Osteoblast (primary cell): ENCODE data around the gene HCFC2. TPM values are rescaled to one million over a fixed set of nuclear protein-coding genes. Genes with fewer than 3 reads are reported as not detected.

Experiments
- DNase-seq: peaks from one replicate; pipeline ENCODE4 v3.0.0; 2011; ENCODE audit warnings: low spot score, mixed read lengths; ENCODE audit not compliant: insufficient read length; ENCODE audit errors: missing footprints
- H2AFZ ChIP-seq: 2 replicates; pipeline ENCODE4 v1.6.0; 2011; ENCODE audit warnings: mild to moderate bottlenecking, low read length
- H3K27ac ChIP-seq: 2 replicates; pipeline ENCODE4 v1.5.1; 2011; ENCODE audit warnings: mild to moderate bottlenecking, low read depth, low read length, moderate library complexity
- H3K27me3 ChIP-seq: 2 replicates; pipeline ENCODE4 v1.6.0; 2012; ENCODE audit warnings: mild to moderate bottlenecking, control low read depth, inconsistent platforms, low read length, moderate library complexity; ENCODE audit not compliant: insufficient read depth
- H3K36me3 ChIP-seq: 2 replicates; pipeline ENCODE4 v1.5.1; 2011; ENCODE audit warnings: mild to moderate bottlenecking, low read length, control low read depth, moderate library complexity; ENCODE audit not compliant: insufficient read depth
- H3K4me1 ChIP-seq: 2 replicates; pipeline ENCODE4 v1.5.1; 2011; ENCODE audit warnings: mild to moderate bottlenecking, low read length, control low read depth, moderate library complexity; ENCODE audit not compliant: insufficient read depth
- H3K4me2 ChIP-seq: 2 replicates; pipeline ENCODE4 v1.6.0; 2011; ENCODE audit warnings: mild to moderate bottlenecking, low read length; ENCODE audit not compliant: insufficient read depth
- H3K4me3 ChIP-seq: fragments of 200-600 bp; sonication (generic); 3 replicates; pipeline ENCODE4 v1.5.1; 2012; ENCODE audit warnings: mild to moderate bottlenecking, low read length, inconsistent platforms; ENCODE audit not compliant: insufficient read depth
- H3K79me2 ChIP-seq: 2 replicates; pipeline ENCODE4 v1.6.0; 2012; ENCODE audit warnings: mild to moderate bottlenecking, low read length, control low read depth, inconsistent platforms; ENCODE audit not compliant: insufficient read depth
- H3K9me3 ChIP-seq: 2 replicates; pipeline ENCODE4 v1.5.1; 2011; ENCODE audit warnings: low read depth, low read length, control low read depth
- H4K20me1 ChIP-seq: 2 replicates; pipeline ENCODE4 v1.6.0; 2012; ENCODE audit warnings: mild to moderate bottlenecking, low read length, control low read depth; ENCODE audit not compliant: insufficient read depth
- CTCF ChIP-seq: IDR thresholded peaks from 2 replicates; pipeline ENCODE4 v1.5.1; 2011; ENCODE audit warnings: mild to moderate bottlenecking, low read depth, low read length, moderate library complexity; ENCODE audit errors: extremely low read depth
- total RNA-seq: library from RNA; depleted of rRNA; stranded (reverse); fragments of >200 nt; gene quantifications from 2 replicates; pipeline ENCODE4 v1.2.3, GENCODE V29; 2012

Gene HCFC2
- total RNA-seq, 1 donor = 25.7 TPM

GRCh38 chr12:104094284-104094683 lies 30.0 kb downstream of the HCFC2 start:
- Histone ChIP-seq H3K79me2 (no peaks in the 10 kb centered on the region), H2AFZ (no peak overlapping the region), H3K4me1 (no peaks in the 10 kb centered on the region), H3K27ac (peak overlapping the region; percentile 59), H3K9me3 (no peaks in the 10 kb centered on the region), H3K4me3 (no peak overlapping the region), H3K27me3 (no peaks in the 10 kb centered on the region), H4K20me1 (no peaks in the 10 kb centered on the region), H3K4me2 (no peak overlapping the region), H3K36me3 (peaks cover 61% of the 10 kb centered on the region)
- peak; percentile 65 for DNase-seq
- TF ChIP-seq CTCF = no peak

- no peaks in the 10 kb centered on the region for H4K20me1 ChIP-seq
- no peaks in the 10 kb centered on the region for H3K4me1 ChIP-seq
- no peak for TF ChIP-seq CTCF
- DNase-seq = no peak
- H3K4me2 ChIP-seq = no peak overlapping the region
- H3K36me3 ChIP-seq = peaks cover 63% of the 10 kb centered on the region
- no peaks in the 10 kb centered on the region for H3K27me3 ChIP-seq
- H3K27ac ChIP-seq = peak overlapping the region; percentile 59
- H2AFZ ChIP-seq = no peak overlapping the region
- H3K4me3 ChIP-seq = no peak overlapping the region
- H3K9me3 ChIP-seq = no peaks in the 10 kb centered on the region
- H3K79me2 ChIP-seq = no peaks in the 10 kb centered on the region
Measured at GRCh38 chr12:104095289-104095688, 31.0 kb downstream of the HCFC2 start.

- Histone ChIP-seq H3K79me2 (no peaks in the 10 kb centered on the region), H3K27me3 (no peaks in the 10 kb centered on the region), H3K36me3 (peaks cover 49% of the 10 kb centered on the region), H4K20me1 (no peaks in the 10 kb centered on the region), H3K4me2 (no peak overlapping the region), H3K4me1 (no peaks in the 10 kb centered on the region), H3K4me3 (no peak overlapping the region), H2AFZ (no peak overlapping the region), H3K27ac (no peak overlapping the region), H3K9me3 (no peaks in the 10 kb centered on the region)
- DNase-seq = no peak
- no peak for TF ChIP-seq CTCF
Measured at GRCh38 chr12:104097954-104098353, 33.6 kb downstream of the HCFC2 start.

- Histone ChIP-seq H3K27ac (no peak overlapping the region), H4K20me1 (peaks cover 4% of the 10 kb centered on the region), H3K4me2 (no peak overlapping the region), H3K36me3 (peaks cover 5% of the 10 kb centered on the region), H3K4me1 (no peaks in the 10 kb centered on the region), H3K9me3 (no peaks in the 10 kb centered on the region), H3K27me3 (no peaks in the 10 kb centered on the region), H3K79me2 (no peaks in the 10 kb centered on the region), H3K4me3 (no peak overlapping the region), H2AFZ (no peak overlapping the region)
- TF ChIP-seq CTCF = no peak
- DNase-seq = no peak
Measured at GRCh38 chr12:104105461-104105860, 41.1 kb downstream of the HCFC2 start.
